GM19328 (cell line): Measurements from ENCODE around the gene ZCRB1.
A peak's percentile ranks its signal among the peaks of the same experiment; 100 is the strongest.
"Not testable (repeated sequence)": the region's sequence is repeated elsewhere in the genome, so short reads cannot be mapped to it uniquely, and the experiment has no call there.

Experiments used
- ATAC-seq: cut with Tn5 transposase; IDR thresholded peaks from one replicate; pipeline ENCODE4 v1.9.1; 2021; ENCODE audit warnings: mild to moderate bottlenecking, moderate library complexity; ENCODE audit not compliant: unreplicated experiment

ZCRB1 gene

GRCh38 chr12:42330097-42330496 lies 4.2 kb upstream of the ZCRB1 start:
- ATAC-seq, result not testable (repeated sequence)

GRCh38 chr12:42327227-42327590 lies 1.3 kb upstream of the ZCRB1 start:
- no peak for ATAC-seq

- ATAC-seq, result no peak
These were observed 790 bp upstream of the ZCRB1 start for GRCh38 chr12:42326541-42327226.

GRCh38 chr12:42325326-42325652 lies 605 bp downstream of the ZCRB1 start:
- no peak for ATAC-seq

- ATAC-seq, result no peak
These were observed 2.0 kb downstream of the ZCRB1 start for GRCh38 chr12:42323856-42324255.

GRCh38 chr12:42322567-42322966 lies 3.3 kb downstream of the ZCRB1 start:
- ATAC-seq, result no peak

GRCh38 chr12:42320796-42321195 lies 5.1 kb downstream of the ZCRB1 start:
- ATAC-seq, result no peak

- ATAC-seq, result no peak
These were observed 10.8 kb downstream of the ZCRB1 start for GRCh38 chr12:42315108-42315507.

GRCh38 chr12:42309996-42310395 lies 15.9 kb downstream of the ZCRB1 start:
- no peak for ATAC-seq

- no peak for ATAC-seq
These were observed 17.5 kb downstream of the ZCRB1 start for GRCh38 chr12:42308390-42308789.

GRCh38 chr12:42306297-42306696 lies 19.6 kb downstream of the ZCRB1 start:
- no peak for ATAC-seq

GRCh38 chr12:42299392-42300308 lies 26.2 kb downstream of the ZCRB1 start:
- ATAC-seq, result peak; percentile 80

- ATAC-seq, result no peak
These were observed 27.0 kb downstream of the ZCRB1 start for GRCh38 chr12:42298887-42299286.

- no peak for ATAC-seq
These were observed 29.3 kb downstream of the ZCRB1 start for GRCh38 chr12:42296503-42297109.

- ATAC-seq, result no peak
These were observed 34.2 kb downstream of the ZCRB1 start for GRCh38 chr12:42291680-42292079.

- no peak for ATAC-seq
These were observed 37.4 kb downstream of the ZCRB1 start for GRCh38 chr12:42288544-42288943.

GRCh38 chr12:42286741-42287140 lies 39.2 kb downstream of the ZCRB1 start:
- ATAC-seq, result no peak

- ATAC-seq, result no peak
These were observed 40.5 kb downstream of the ZCRB1 start for GRCh38 chr12:42285431-42285830.

- no peak for ATAC-seq
These were observed 41.0 kb downstream of the ZCRB1 start for GRCh38 chr12:42284876-42285275.

GRCh38 chr12:42284157-42284556 lies 41.7 kb downstream of the ZCRB1 start:
- no peak for ATAC-seq

- no peak for ATAC-seq
These were observed 42.2 kb downstream of the ZCRB1 start for GRCh38 chr12:42283739-42284138.

- no peak for ATAC-seq
These were observed 43.6 kb downstream of the ZCRB1 start for GRCh38 chr12:42282294-42282693.
